Neutrophil (primary cell): ENCODE measurements around the gene NUTM1.

Experiments used
- H3K27ac ChIP-seq: fragments of 200-600 bp; sonication (generic); 2 replicates; pipeline ENCODE4 v1.5.1; 2016; ENCODE audit warnings: mild to moderate bottlenecking, moderate library complexity
- H3K27me3 ChIP-seq: fragments of 200-600 bp; sonication (generic); 2 replicates; pipeline ENCODE4 v1.6.0; 2016; ENCODE audit warnings: mild to moderate bottlenecking
- H3K36me3 ChIP-seq: fragments of 200-600 bp; sonication (generic); 2 replicates; pipeline ENCODE4 v1.5.1; 2017
- H3K4me1 ChIP-seq, 2 experiments: fragments of 200-600 bp in 1 of 2; sonication (generic) in 1 of 2; 1 replicate in 1 of 2; 2 replicates in 1 of 2; pipeline versions ENCODE4 v1.5.1 to v1.6.1; 2013 to 2016; ENCODE audit warnings: low read depth in 1 of 2, low read length in 1 of 2, mild to moderate bottlenecking in 1 of 2, moderate library complexity in 1 of 2; ENCODE audit not compliant: control insufficient read depth in 1 of 2, insufficient read depth in 1 of 2
- H3K4me3 ChIP-seq, 2 experiments: fragments of 200-600 bp in 1 of 2; sonication (generic) in 1 of 2; 1 replicate in 1 of 2; 2 replicates in 1 of 2; pipeline ENCODE4 v1.5.1; 2013 to 2016; ENCODE audit warnings: low read depth in 1 of 2, low read length in 1 of 2, mild to moderate bottlenecking in 1 of 2, moderate library complexity in 1 of 2
- H3K9me3 ChIP-seq: fragments of 200-600 bp; sonication (generic); 2 replicates; pipeline ENCODE4 v1.5.1; 2016
- TF ChIP-seq, protein P1 (sequence below): fragments of 200-600 bp; sonication (generic); IDR thresholded peaks from 2 replicates; pipeline ENCODE4 v1.5.1; 2016; ENCODE audit warnings: antibody characterized with exemption

Gene NUTM1, protein sequence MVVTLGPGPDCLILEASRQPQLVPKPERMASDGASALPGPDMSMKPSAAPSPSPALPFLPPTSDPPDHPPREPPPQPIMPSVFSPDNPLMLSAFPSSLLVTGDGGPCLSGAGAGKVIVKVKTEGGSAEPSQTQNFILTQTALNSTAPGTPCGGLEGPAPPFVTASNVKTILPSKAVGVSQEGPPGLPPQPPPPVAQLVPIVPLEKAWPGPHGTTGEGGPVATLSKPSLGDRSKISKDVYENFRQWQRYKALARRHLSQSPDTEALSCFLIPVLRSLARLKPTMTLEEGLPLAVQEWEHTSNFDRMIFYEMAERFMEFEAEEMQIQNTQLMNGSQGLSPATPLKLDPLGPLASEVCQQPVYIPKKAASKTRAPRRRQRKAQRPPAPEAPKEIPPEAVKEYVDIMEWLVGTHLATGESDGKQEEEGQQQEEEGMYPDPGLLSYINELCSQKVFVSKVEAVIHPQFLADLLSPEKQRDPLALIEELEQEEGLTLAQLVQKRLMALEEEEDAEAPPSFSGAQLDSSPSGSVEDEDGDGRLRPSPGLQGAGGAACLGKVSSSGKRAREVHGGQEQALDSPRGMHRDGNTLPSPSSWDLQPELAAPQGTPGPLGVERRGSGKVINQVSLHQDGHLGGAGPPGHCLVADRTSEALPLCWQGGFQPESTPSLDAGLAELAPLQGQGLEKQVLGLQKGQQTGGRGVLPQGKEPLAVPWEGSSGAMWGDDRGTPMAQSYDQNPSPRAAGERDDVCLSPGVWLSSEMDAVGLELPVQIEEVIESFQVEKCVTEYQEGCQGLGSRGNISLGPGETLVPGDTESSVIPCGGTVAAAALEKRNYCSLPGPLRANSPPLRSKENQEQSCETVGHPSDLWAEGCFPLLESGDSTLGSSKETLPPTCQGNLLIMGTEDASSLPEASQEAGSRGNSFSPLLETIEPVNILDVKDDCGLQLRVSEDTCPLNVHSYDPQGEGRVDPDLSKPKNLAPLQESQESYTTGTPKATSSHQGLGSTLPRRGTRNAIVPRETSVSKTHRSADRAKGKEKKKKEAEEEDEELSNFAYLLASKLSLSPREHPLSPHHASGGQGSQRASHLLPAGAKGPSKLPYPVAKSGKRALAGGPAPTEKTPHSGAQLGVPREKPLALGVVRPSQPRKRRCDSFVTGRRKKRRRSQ

DNA sequence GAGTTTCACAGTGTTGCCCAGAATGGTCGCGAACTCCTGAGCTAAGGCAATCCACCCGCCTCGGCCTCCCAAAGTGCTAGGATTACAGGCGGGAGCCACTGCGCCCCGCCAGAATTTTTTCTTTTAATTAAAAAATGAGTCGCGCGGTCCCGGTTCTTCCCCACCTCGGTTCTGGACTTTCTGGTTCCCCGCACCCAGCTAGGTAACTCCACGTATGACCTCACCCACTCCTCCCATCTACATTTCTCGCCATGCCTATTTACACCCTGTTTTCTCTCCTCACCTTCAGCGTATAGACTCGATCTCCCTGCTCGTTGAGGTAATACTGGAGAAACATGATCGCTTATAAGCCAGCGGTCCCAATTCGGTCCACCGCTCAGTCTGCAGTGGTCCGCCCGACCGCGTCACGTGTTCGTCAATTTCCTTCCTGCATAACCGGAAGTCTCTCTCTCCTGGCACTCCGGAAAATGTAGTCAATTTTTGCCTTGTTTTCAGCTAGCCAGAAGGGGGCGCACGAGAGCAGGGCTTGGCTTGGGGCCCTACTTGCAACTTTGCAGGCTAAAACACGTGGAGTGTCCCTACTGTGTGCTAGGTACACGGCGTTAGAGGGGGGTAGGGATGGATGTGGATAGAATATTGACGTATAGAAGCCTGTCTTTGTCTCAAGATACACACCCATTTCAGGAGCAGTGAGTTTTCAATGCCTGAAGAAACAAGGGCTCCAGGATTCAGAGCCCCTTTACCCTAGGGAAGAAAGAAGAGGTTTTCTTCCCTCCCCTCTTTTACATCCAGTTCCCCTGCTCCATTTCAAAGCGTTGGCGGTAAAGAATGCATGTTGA, at the start of gene NUTM1, which contains the start of gene NOP10:
Gene NUTM1, plus strand, starts transcription at position 579 of the 839 bp plus-strand sequence. CDS start 382 bp downstream, outside the sequence.
Gene NOP10, minus strand, starts transcription at position 400 of the 839 bp plus-strand sequence. Its CDS starts 63 bp downstream, at position 337.
- H3K4me3 ChIP-seq: peak within 1 kb of the TSS; percentile 85
- peaks cover 30% of the 10 kb centered on the region for H3K36me3 ChIP-seq
- peak within 1 kb of the TSS; percentile 94 for H3K27ac ChIP-seq
- H3K9me3 ChIP-seq: no peaks in the 10 kb centered on the region
- TF ChIP-seq, protein P1, sequence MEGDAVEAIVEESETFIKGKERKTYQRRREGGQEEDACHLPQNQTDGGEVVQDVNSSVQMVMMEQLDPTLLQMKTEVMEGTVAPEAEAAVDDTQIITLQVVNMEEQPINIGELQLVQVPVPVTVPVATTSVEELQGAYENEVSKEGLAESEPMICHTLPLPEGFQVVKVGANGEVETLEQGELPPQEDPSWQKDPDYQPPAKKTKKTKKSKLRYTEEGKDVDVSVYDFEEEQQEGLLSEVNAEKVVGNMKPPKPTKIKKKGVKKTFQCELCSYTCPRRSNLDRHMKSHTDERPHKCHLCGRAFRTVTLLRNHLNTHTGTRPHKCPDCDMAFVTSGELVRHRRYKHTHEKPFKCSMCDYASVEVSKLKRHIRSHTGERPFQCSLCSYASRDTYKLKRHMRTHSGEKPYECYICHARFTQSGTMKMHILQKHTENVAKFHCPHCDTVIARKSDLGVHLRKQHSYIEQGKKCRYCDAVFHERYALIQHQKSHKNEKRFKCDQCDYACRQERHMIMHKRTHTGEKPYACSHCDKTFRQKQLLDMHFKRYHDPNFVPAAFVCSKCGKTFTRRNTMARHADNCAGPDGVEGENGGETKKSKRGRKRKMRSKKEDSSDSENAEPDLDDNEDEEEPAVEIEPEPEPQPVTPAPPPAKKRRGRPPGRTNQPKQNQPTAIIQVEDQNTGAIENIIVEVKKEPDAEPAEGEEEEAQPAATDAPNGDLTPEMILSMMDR: peak; percentile 95
- no peaks in the 10 kb centered on the region for H3K27me3 ChIP-seq
- H3K4me1 ChIP-seq: peaks cover 44% of the 10 kb centered on the region in 2 experiments

DNA sequence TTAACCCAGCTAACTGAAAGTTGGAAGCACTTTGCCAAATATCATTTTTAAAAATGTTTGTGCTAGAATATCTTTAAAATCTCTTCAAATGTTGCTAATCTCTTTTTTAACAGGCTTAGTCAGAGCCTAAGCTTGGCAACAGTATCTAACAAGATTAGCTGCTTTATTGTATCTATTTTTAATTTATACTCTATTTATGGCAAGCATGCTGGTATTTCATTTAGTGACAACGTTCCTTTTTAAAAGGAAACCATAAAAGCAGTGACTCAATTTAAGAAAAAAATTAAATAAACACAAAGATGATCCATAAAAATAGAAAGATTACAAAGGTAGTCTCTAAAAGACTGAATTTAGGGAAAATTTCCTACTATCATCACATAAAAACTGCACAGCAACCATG, 46.1 kb upstream of the NUTM1 start:
- TF ChIP-seq, protein P1: no peak
- no peaks in the 10 kb centered on the region for H3K4me1 ChIP-seq
- peaks cover 20% of the 10 kb centered on the region for H3K36me3 ChIP-seq
- peak overlapping the region; percentile 9 for H3K27ac ChIP-seq
- no peaks in the 10 kb centered on the region for H3K27me3 ChIP-seq
- H3K4me3 ChIP-seq: no peak overlapping the region
- no peaks in the 10 kb centered on the region for H3K9me3 ChIP-seq

DNA sequence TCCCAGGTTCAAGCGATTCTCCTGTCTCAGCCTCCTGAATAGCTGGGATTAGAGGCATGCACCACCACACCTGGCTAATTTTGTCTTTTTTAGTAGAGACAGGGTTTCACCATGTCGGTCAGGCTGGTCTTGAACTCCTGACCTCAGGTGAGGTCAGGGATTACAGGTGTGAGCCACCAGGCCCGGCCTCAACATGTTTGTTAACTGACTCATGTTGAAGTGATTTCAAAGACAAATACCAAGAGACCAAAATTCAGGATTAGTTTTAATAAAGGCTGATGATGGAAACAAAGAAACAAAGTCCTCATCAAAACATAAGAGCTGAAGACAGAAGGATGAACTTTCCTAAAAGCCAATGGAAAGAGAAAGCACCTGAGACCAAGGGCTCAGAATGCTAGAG, 42.1 kb upstream of the NUTM1 start:
- Histone ChIP-seq H3K9me3 (no peaks in the 10 kb centered on the region), H3K4me3 (no peak overlapping the region), H3K4me1 (peaks cover 0 to 8% of the 10 kb centered on the region in 2 experiments), H3K36me3 (peaks cover 4% of the 10 kb centered on the region), H3K27me3 (no peaks in the 10 kb centered on the region), H3K27ac (no peak overlapping the region)
- TF ChIP-seq, protein P1: no peak

DNA sequence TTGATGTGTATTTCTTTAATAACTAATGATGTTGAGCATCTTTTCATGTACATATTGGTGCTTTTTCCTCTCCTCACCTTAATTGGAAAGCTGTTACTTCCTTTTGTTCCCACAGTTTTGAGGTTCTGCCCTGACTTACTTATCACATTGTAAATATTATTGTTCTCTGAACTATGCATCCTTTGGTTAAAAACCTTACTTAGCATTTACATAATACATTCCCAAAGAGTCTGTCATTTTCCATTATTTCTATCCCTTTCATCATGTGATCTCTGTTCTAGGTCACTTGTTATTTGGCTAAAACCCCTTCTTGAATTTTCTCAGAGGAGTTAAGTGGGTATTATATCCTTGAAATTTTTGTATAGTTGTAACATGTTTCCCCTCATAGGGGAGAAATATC, 38.5 kb upstream of the NUTM1 start:
- Histone ChIP-seq H3K36me3 (peaks cover 4% of the 10 kb centered on the region), H3K4me3 (no peak overlapping the region), H3K27ac (peak overlapping the region; percentile 68), H3K27me3 (no peaks in the 10 kb centered on the region), H3K9me3 (no peaks in the 10 kb centered on the region), H3K4me1 (peaks cover 0 to 8% of the 10 kb centered on the region in 2 experiments)
- TF ChIP-seq, protein P1: no peak
